Measurements from ENCODE around the gene NLRC5. TPM values are rescaled to one million over a fixed set of nuclear protein-coding genes. Genes with fewer than 3 reads are reported as not detected.
A peak's percentile ranks its signal among the peaks of the same experiment; 100 is the strongest.

The NLRC5 gene
- total and polyA plus RNA-seq, 9 of the 15 experiments (the other 6 are each of a cell fraction or from before 2014, with no cell fraction given) = 0.59 to 0.71 TPM; not detected in 7

- TF ChIP-seq, protein P1, sequence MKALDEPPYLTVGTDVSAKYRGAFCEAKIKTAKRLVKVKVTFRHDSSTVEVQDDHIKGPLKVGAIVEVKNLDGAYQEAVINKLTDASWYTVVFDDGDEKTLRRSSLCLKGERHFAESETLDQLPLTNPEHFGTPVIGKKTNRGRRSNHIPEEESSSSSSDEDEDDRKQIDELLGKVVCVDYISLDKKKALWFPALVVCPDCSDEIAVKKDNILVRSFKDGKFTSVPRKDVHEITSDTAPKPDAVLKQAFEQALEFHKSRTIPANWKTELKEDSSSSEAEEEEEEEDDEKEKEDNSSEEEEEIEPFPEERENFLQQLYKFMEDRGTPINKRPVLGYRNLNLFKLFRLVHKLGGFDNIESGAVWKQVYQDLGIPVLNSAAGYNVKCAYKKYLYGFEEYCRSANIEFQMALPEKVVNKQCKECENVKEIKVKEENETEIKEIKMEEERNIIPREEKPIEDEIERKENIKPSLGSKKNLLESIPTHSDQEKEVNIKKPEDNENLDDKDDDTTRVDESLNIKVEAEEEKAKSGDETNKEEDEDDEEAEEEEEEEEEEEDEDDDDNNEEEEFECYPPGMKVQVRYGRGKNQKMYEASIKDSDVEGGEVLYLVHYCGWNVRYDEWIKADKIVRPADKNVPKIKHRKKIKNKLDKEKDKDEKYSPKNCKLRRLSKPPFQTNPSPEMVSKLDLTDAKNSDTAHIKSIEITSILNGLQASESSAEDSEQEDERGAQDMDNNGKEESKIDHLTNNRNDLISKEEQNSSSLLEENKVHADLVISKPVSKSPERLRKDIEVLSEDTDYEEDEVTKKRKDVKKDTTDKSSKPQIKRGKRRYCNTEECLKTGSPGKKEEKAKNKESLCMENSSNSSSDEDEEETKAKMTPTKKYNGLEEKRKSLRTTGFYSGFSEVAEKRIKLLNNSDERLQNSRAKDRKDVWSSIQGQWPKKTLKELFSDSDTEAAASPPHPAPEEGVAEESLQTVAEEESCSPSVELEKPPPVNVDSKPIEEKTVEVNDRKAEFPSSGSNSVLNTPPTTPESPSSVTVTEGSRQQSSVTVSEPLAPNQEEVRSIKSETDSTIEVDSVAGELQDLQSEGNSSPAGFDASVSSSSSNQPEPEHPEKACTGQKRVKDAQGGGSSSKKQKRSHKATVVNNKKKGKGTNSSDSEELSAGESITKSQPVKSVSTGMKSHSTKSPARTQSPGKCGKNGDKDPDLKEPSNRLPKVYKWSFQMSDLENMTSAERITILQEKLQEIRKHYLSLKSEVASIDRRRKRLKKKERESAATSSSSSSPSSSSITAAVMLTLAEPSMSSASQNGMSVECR (CRISPR knock-in tag; IDR thresholded peaks at IDR 0.05) = no peak
- TF ChIP-seq RFX1 (IDR thresholded peaks at IDR 0.05) (no peak), NCOA2 (IDR thresholded peaks at IDR 0.05; ENCODE audit: partially characterized antibody in 2 of 2) (no peak), THRAP3 (IDR thresholded peaks at IDR 0.05; ENCODE audit: borderline replicate concordance) (no peak), RNF219 (CRISPR knock-in tag; IDR thresholded peaks at IDR 0.05) (no peak), ZNF24 (IDR thresholded peaks at IDR 0.05) (no peak), KLF1 (tag; IDR thresholded peaks at IDR 0.05) (0 out of 2 replicates have a peak, but pooled peaks have one; percentile 68), ZBTB49 (CRISPR knock-in tag; IDR thresholded peaks at IDR 0.05; ENCODE audit: borderline replicate concordance) (no peak), THRB (CRISPR knock-in tag; conservative IDR thresholded peaks at IDR 0.05) (no peak), RAD21 (CRISPR knock-in tag; conservative IDR thresholded peaks at IDR 0.05 in 1 of 2, IDR thresholded peaks at IDR 0.05 in 1 of 2) (peak; percentile 68 to 91), ZNF12 (CRISPR knock-in tag; IDR thresholded peaks at IDR 0.05) (no peak), TARDBP (IDR thresholded peaks at IDR 0.05) (no peak), SP1 (CRISPR knock-in tag; IDR thresholded peaks at IDR 0.05) (no peak), ZNF830 (CRISPR knock-in tag; IDR thresholded peaks at IDR 0.05) (no peak)
- TF ChIP-seq, protein P2, sequence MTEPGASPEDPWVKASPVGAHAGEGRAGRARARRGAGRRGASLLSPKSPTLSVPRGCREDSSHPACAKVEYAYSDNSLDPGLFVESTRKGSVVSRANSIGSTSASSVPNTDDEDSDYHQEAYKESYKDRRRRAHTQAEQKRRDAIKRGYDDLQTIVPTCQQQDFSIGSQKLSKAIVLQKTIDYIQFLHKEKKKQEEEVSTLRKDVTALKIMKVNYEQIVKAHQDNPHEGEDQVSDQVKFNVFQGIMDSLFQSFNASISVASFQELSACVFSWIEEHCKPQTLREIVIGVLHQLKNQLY (CRISPR knock-in tag; conservative IDR thresholded peaks at IDR 0.05) = no peak
These were observed 24.9 kb upstream of the NLRC5 start (continued) for GRCh38 chr16:56964243-56965148.
